Duodenal mucosa (tissue), 2 donors: Measurements from ENCODE around the gene ZFAND3.
"Not testable (repeated sequence)": the region's sequence is repeated elsewhere in the genome, so short reads cannot be mapped to it uniquely, and the experiment has no call there.

Source experiments
- H3K27ac ChIP-seq: one replicate; pipeline ENCODE4 v1.7.0; 2013; ENCODE audit warnings: low read depth, low read length
- H3K27me3 ChIP-seq, 2 donors: one replicate each; pipeline ENCODE4 v1.7.0; 2013; ENCODE audit warnings: low read length in 2 of 2, control low read depth in 1 of 2; ENCODE audit not compliant: insufficient read depth in 2 of 2, control insufficient read depth in 1 of 2
- H3K36me3 ChIP-seq, 2 donors: one replicate each; pipeline ENCODE4 v1.7.0; 2013; ENCODE audit warnings: low read length in 2 of 2, control low read depth in 1 of 2; ENCODE audit not compliant: insufficient read depth in 2 of 2, control insufficient read depth in 1 of 2
- H3K4me1 ChIP-seq, 2 donors: one replicate each; pipeline ENCODE4 v1.7.0; 2013; ENCODE audit warnings: low read length in 2 of 2, control low read depth in 1 of 2; ENCODE audit not compliant: insufficient read depth in 2 of 2, control insufficient read depth in 1 of 2
- H3K4me3 ChIP-seq, 2 donors: one replicate each; pipeline ENCODE4 v1.7.0; 2013; ENCODE audit warnings: low read length in 2 of 2, low read depth in 1 of 2
- H3K9ac ChIP-seq, 2 donors: one replicate each; pipeline ENCODE4 v1.7.0; 2013; ENCODE audit warnings: low read length in 2 of 2, low read depth in 1 of 2
- H3K9me3 ChIP-seq, 2 donors: one replicate each; pipeline ENCODE4 v1.7.0; 2013; ENCODE audit warnings: low read length in 2 of 2, control low read depth in 1 of 2; ENCODE audit not compliant: control insufficient read depth in 1 of 2

ZFAND3 gene

GRCh38 chr6:38124224-38124926, 304.8 kb downstream of the ZFAND3 start:
- H3K36me3 ChIP-seq, result peaks cover 9 to 10% of the 10 kb centered on the region in 2 donors
- not testable (repeated sequence) for H3K4me3 ChIP-seq, H3K9me3 ChIP-seq, H3K9ac ChIP-seq, H3K4me1 ChIP-seq, H3K27ac ChIP-seq, H3K27me3 ChIP-seq

- Histone ChIP-seq H3K36me3 (peaks cover 3 to 7% of the 10 kb centered on the region in 2 donors), H3K9me3 (no peaks in the 10 kb centered on the region), H3K4me3 (no peak overlapping the region), H3K27me3 (no peaks in the 10 kb centered on the region), H3K4me1 (no peaks in the 10 kb centered on the region), H3K9ac (no peak overlapping the region), H3K27ac (no peak overlapping the region)
Observed at GRCh38 chr6:38127284-38127683, 307.8 kb downstream of the ZFAND3 start.

GRCh38 chr6:38131527-38131965, 312.0 kb downstream of the ZFAND3 start:
- Histone ChIP-seq H3K4me3 (no peak overlapping the region), H3K27me3 (no peaks in the 10 kb centered on the region), H3K36me3 (peaks cover 0 to 3% of the 10 kb centered on the region in 2 donors), H3K4me1 (no peaks in the 10 kb centered on the region), H3K9me3 (no peaks in the 10 kb centered on the region), H3K9ac (no peak overlapping the region), H3K27ac (no peak overlapping the region)

- Histone ChIP-seq H3K9me3 (no peaks in the 10 kb centered on the region), H3K9ac (no peak overlapping the region), H3K4me1 (no peaks in the 10 kb centered on the region), H3K4me3 (no peak overlapping the region), H3K27me3 (no peaks in the 10 kb centered on the region), H3K36me3 (peaks cover 0 to 3% of the 10 kb centered on the region in 2 donors), H3K27ac (no peak overlapping the region)
Observed at GRCh38 chr6:38133932-38134703, 314.6 kb downstream of the ZFAND3 start.

- no peak overlapping the region for H3K4me3 ChIP-seq
- H3K9me3 ChIP-seq, result no peaks in the 10 kb centered on the region
- no peaks in the 10 kb centered on the region for H3K27me3 ChIP-seq
- no peak overlapping the region for H3K27ac ChIP-seq
- no peak overlapping the region for H3K9ac ChIP-seq
- peaks cover 0 to 3% of the 10 kb centered on the region in 2 donors for H3K36me3 ChIP-seq
- H3K4me1 ChIP-seq, result no peaks in the 10 kb centered on the region
Observed at GRCh38 chr6:38134704-38135088, 315.2 kb downstream of the ZFAND3 start.

GRCh38 chr6:38136547-38136946, 317.0 kb downstream of the ZFAND3 start:
- Histone ChIP-seq H3K4me1 (no peaks in the 10 kb centered on the region), H3K27ac (no peak overlapping the region), H3K9ac (no peak overlapping the region), H3K9me3 (no peaks in the 10 kb centered on the region), H3K27me3 (no peaks in the 10 kb centered on the region), H3K4me3 (no peak overlapping the region), H3K36me3 (peaks cover 0 to 3% of the 10 kb centered on the region in 2 donors)

GRCh38 chr6:38137608-38138265, 318.2 kb downstream of the ZFAND3 start:
- Histone ChIP-seq H3K4me1 (no peaks in the 10 kb centered on the region), H3K27me3 (no peaks in the 10 kb centered on the region), H3K9ac (no peak overlapping the region), H3K9me3 (no peaks in the 10 kb centered on the region), H3K36me3 (peaks cover 0 to 8% of the 10 kb centered on the region in 2 donors), H3K4me3 (no peak overlapping the region), H3K27ac (no peak overlapping the region)

GRCh38 chr6:38138374-38138773, 318.8 kb downstream of the ZFAND3 start:
- Histone ChIP-seq H3K4me1 (no peaks in the 10 kb centered on the region), H3K4me3 (no peak overlapping the region), H3K27ac (no peak overlapping the region), H3K27me3 (no peaks in the 10 kb centered on the region), H3K9ac (no peak overlapping the region), H3K9me3 (no peaks in the 10 kb centered on the region), H3K36me3 (peaks cover 0 to 8% of the 10 kb centered on the region in 2 donors)

- Histone ChIP-seq H3K4me1 (no peaks in the 10 kb centered on the region), H3K9ac (no peak overlapping the region), H3K4me3 (no peak overlapping the region), H3K9me3 (no peaks in the 10 kb centered on the region), H3K27me3 (no peaks in the 10 kb centered on the region), H3K27ac (no peak overlapping the region), H3K36me3 (peaks cover 0 to 16% of the 10 kb centered on the region in 2 donors)
Observed at GRCh38 chr6:38141085-38141484, 321.6 kb downstream of the ZFAND3 start.

- Histone ChIP-seq H3K36me3 (peaks cover 5 to 19% of the 10 kb centered on the region in 2 donors), H3K9me3 (no peaks in the 10 kb centered on the region), H3K4me3 (no peak overlapping the region), H3K27ac (no peak overlapping the region), H3K9ac (no peak overlapping the region), H3K4me1 (no peaks in the 10 kb centered on the region), H3K27me3 (no peaks in the 10 kb centered on the region)
Observed at GRCh38 chr6:38141716-38142115, 322.2 kb downstream of the ZFAND3 start.
